ENCODE measurements around the gene CX3CL1.

DNA sequence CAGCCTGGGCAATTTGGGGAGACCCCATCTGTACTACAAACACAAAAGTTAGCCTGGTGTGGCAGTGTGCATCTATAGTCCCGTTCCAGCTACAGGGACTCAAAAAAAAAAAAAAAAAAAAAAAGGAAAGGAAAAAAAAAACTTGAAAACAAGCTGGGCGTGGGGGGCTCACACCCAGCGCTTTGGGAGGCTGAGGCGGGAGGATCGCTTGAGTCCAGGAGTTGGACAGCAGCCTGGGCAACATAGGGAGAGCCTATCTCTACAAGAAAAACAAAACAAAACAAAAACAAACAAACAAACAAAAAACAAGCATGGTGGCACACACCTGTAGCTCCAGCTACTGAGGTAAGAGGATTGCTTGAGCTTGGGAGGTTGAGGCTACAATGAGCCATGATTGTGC lies 19.4 kb downstream of the CX3CL1 start:
- TF ChIP-seq, protein P1, sequence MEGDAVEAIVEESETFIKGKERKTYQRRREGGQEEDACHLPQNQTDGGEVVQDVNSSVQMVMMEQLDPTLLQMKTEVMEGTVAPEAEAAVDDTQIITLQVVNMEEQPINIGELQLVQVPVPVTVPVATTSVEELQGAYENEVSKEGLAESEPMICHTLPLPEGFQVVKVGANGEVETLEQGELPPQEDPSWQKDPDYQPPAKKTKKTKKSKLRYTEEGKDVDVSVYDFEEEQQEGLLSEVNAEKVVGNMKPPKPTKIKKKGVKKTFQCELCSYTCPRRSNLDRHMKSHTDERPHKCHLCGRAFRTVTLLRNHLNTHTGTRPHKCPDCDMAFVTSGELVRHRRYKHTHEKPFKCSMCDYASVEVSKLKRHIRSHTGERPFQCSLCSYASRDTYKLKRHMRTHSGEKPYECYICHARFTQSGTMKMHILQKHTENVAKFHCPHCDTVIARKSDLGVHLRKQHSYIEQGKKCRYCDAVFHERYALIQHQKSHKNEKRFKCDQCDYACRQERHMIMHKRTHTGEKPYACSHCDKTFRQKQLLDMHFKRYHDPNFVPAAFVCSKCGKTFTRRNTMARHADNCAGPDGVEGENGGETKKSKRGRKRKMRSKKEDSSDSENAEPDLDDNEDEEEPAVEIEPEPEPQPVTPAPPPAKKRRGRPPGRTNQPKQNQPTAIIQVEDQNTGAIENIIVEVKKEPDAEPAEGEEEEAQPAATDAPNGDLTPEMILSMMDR (conservative IDR thresholded peaks at IDR 0.05) = no peak
- TF ChIP-seq EZH2 (IDR thresholded peaks at IDR 0.05; ENCODE audit: low read depth) = no peak

Data from PC-9 (cell line).